ENCODE results near the gene LRMDA.

The LRMDA gene

GRCh38 chr10:76396134-76396533 lies 964.7 kb downstream of the LRMDA start:
- H3K4me3 ChIP-seq (ENCODE audit: low read depth, low read length), result no peak overlapping the region
- DNase-seq (ENCODE audit: low read depth), result no peak
- TF ChIP-seq CTCF (conservative IDR thresholded peaks at IDR 0.05; ENCODE audit: low read depth, low read length), result no peak

GRCh38 chr10:76397181-76398042 lies 966.0 kb downstream of the LRMDA start:
- TF ChIP-seq CTCF (conservative IDR thresholded peaks at IDR 0.05; ENCODE audit: low read depth, low read length), result peak; percentile 19
- no peak overlapping the region for H3K4me3 ChIP-seq (ENCODE audit: low read depth, low read length)
- peak; percentile 50 for DNase-seq (ENCODE audit: low read depth)

- no peak for TF ChIP-seq CTCF (conservative IDR thresholded peaks at IDR 0.05; ENCODE audit: low read depth, low read length)
- no peak for DNase-seq (ENCODE audit: low read depth)
- no peak overlapping the region for H3K4me3 ChIP-seq (ENCODE audit: low read depth, low read length)
These were observed 966.8 kb downstream of the LRMDA start for GRCh38 chr10:76398043-76398710.

GRCh38 chr10:76399226-76399625 lies 967.8 kb downstream of the LRMDA start:
- no peak for TF ChIP-seq CTCF (conservative IDR thresholded peaks at IDR 0.05; ENCODE audit: low read depth, low read length)
- DNase-seq (ENCODE audit: low read depth), result no peak
- no peak overlapping the region for H3K4me3 ChIP-seq (ENCODE audit: low read depth, low read length)

GRCh38 chr10:76401006-76401405 lies 969.6 kb downstream of the LRMDA start:
- no peak for TF ChIP-seq CTCF (conservative IDR thresholded peaks at IDR 0.05; ENCODE audit: low read depth, low read length)
- no peak for DNase-seq (ENCODE audit: low read depth)
- H3K4me3 ChIP-seq (ENCODE audit: low read depth, low read length), result no peak overlapping the region

GRCh38 chr10:76403912-76404311 lies 972.5 kb downstream of the LRMDA start:
- TF ChIP-seq CTCF (conservative IDR thresholded peaks at IDR 0.05; ENCODE audit: low read depth, low read length), result no peak
- no peak for DNase-seq (ENCODE audit: low read depth)
- no peak overlapping the region for H3K4me3 ChIP-seq (ENCODE audit: low read depth, low read length)
